Stimulated activated naive CD8-positive, alpha-beta T cell treated with anti-CD3 and anti-CD28 coated beads, Interleukin-15, Interleukin-2, amounts not matched to agents 100 ng/mL and 50 ng/mL, for 24 hours (primary cell): ENCODE results near the gene RORB.
"Not testable (repeated sequence)": the region's sequence is repeated elsewhere in the genome, so short reads cannot be mapped to it uniquely, and the experiment has no call there.

Experiments
- H3K27ac Mint-ChIP-seq: one replicate; pipeline ENCODE4 v1.8.0; 2021; ENCODE audit warnings: mild to moderate bottlenecking, mixed read lengths
- H3K27me3 Mint-ChIP-seq: one replicate; pipeline ENCODE4 v1.8.0; 2021; ENCODE audit warnings: mixed read lengths
- H3K36me3 Mint-ChIP-seq: one replicate; pipeline ENCODE4 v1.8.0; 2021; ENCODE audit warnings: low read depth, mixed read lengths
- H3K4me1 Mint-ChIP-seq: one replicate; pipeline ENCODE4 v1.8.0; 2021; ENCODE audit warnings: low read depth, mixed read lengths
- H3K4me3 Mint-ChIP-seq: one replicate; pipeline ENCODE4 v1.8.0; 2021; ENCODE audit warnings: mild to moderate bottlenecking, mixed read lengths
- H3K9me3 Mint-ChIP-seq: one replicate; pipeline ENCODE4 v1.8.0; 2021; ENCODE audit warnings: mixed read lengths

Gene RORB

GRCh38 chr9:74499770-74500583 is 2.8 kb downstream of the RORB start:
- H3K9me3 Mint-ChIP-seq, result no peaks in the 10 kb centered on the region
- H3K36me3 Mint-ChIP-seq, result no peaks in the 10 kb centered on the region
- H3K27me3 Mint-ChIP-seq, result peaks cover 64% of the 10 kb centered on the region
- peaks cover 30% of the 10 kb centered on the region for H3K4me1 Mint-ChIP-seq
- H3K27ac Mint-ChIP-seq, result no peak overlapping the region
- H3K4me3 Mint-ChIP-seq, result peak overlapping the region; percentile 13

- peaks cover 30% of the 10 kb centered on the region for H3K4me1 Mint-ChIP-seq
- H3K9me3 Mint-ChIP-seq, result no peaks in the 10 kb centered on the region
- H3K27me3 Mint-ChIP-seq, result peaks cover 61% of the 10 kb centered on the region
- no peaks in the 10 kb centered on the region for H3K36me3 Mint-ChIP-seq
- H3K27ac Mint-ChIP-seq, result no peak overlapping the region
- no peak overlapping the region for H3K4me3 Mint-ChIP-seq
These were observed 3.4 kb downstream of the RORB start for GRCh38 chr9:74500584-74500924.

- Mint-ChIP-seq H3K27ac (no peak overlapping the region), H3K36me3 (no peaks in the 10 kb centered on the region), H3K27me3 (peaks cover 51% of the 10 kb centered on the region), H3K9me3 (no peaks in the 10 kb centered on the region), H3K4me1 (peaks cover 26% of the 10 kb centered on the region), H3K4me3 (no peak overlapping the region)
These were observed 4.4 kb downstream of the RORB start for GRCh38 chr9:74501570-74501969.

- peaks cover 13% of the 10 kb centered on the region for H3K4me1 Mint-ChIP-seq
- peaks cover 36% of the 10 kb centered on the region for H3K27me3 Mint-ChIP-seq
- no peak overlapping the region for H3K4me3 Mint-ChIP-seq
- no peaks in the 10 kb centered on the region for H3K36me3 Mint-ChIP-seq
- H3K27ac Mint-ChIP-seq, result no peak overlapping the region
- no peaks in the 10 kb centered on the region for H3K9me3 Mint-ChIP-seq
These were observed 6.1 kb downstream of the RORB start for GRCh38 chr9:74503219-74503618.

- Mint-ChIP-seq H3K9me3 (no peaks in the 10 kb centered on the region), H3K4me3 (no peak overlapping the region), H3K36me3 (no peaks in the 10 kb centered on the region), H3K4me1 (peaks cover 13% of the 10 kb centered on the region), H3K27ac (no peak overlapping the region), H3K27me3 (peaks cover 32% of the 10 kb centered on the region)
These were observed 6.5 kb downstream of the RORB start for GRCh38 chr9:74503666-74504065.

GRCh38 chr9:74511333-74511732 is 14.2 kb downstream of the RORB start:
- H3K36me3 Mint-ChIP-seq, result no peaks in the 10 kb centered on the region
- H3K27ac Mint-ChIP-seq, result no peak overlapping the region
- no peaks in the 10 kb centered on the region for H3K9me3 Mint-ChIP-seq
- no peak overlapping the region for H3K4me3 Mint-ChIP-seq
- no peaks in the 10 kb centered on the region for H3K27me3 Mint-ChIP-seq
- H3K4me1 Mint-ChIP-seq, result no peaks in the 10 kb centered on the region

- no peaks in the 10 kb centered on the region for H3K36me3 Mint-ChIP-seq
- H3K4me1 Mint-ChIP-seq, result no peaks in the 10 kb centered on the region
- no peak overlapping the region for H3K4me3 Mint-ChIP-seq
- H3K27me3 Mint-ChIP-seq, result no peaks in the 10 kb centered on the region
- no peaks in the 10 kb centered on the region for H3K9me3 Mint-ChIP-seq
- H3K27ac Mint-ChIP-seq, result no peak overlapping the region
These were observed 15.3 kb downstream of the RORB start for GRCh38 chr9:74512416-74512815.

GRCh38 chr9:74513221-74513620 is 16.1 kb downstream of the RORB start:
- H3K4me1 Mint-ChIP-seq, result no peaks in the 10 kb centered on the region
- H3K27ac Mint-ChIP-seq, result no peak overlapping the region
- no peak overlapping the region for H3K4me3 Mint-ChIP-seq
- no peaks in the 10 kb centered on the region for H3K9me3 Mint-ChIP-seq
- H3K36me3 Mint-ChIP-seq, result no peaks in the 10 kb centered on the region
- no peaks in the 10 kb centered on the region for H3K27me3 Mint-ChIP-seq

GRCh38 chr9:74517188-74517587 is 20.1 kb downstream of the RORB start:
- H3K9me3 Mint-ChIP-seq, result no peaks in the 10 kb centered on the region
- H3K4me1 Mint-ChIP-seq, result no peaks in the 10 kb centered on the region
- H3K36me3 Mint-ChIP-seq, result no peaks in the 10 kb centered on the region

GRCh38 chr9:74519419-74519818 is 22.3 kb downstream of the RORB start:
- H3K27me3 Mint-ChIP-seq, result no peaks in the 10 kb centered on the region
- no peak overlapping the region for H3K27ac Mint-ChIP-seq
- no peaks in the 10 kb centered on the region for H3K9me3 Mint-ChIP-seq
- H3K4me1 Mint-ChIP-seq, result no peaks in the 10 kb centered on the region
- H3K4me3 Mint-ChIP-seq, result no peak overlapping the region
- H3K36me3 Mint-ChIP-seq, result no peaks in the 10 kb centered on the region

More at GRCh38 chr9:74517188-74517587, 20.1 kb downstream of the RORB start:
- Mint-ChIP-seq H3K4me3 (no peak overlapping the region), H3K27me3 (no peaks in the 10 kb centered on the region), H3K27ac (no peak overlapping the region)

- Mint-ChIP-seq H3K4me1 (no peaks in the 10 kb centered on the region), H3K36me3 (no peaks in the 10 kb centered on the region), H3K4me3 (no peak overlapping the region), H3K27me3 (no peaks in the 10 kb centered on the region), H3K9me3 (no peaks in the 10 kb centered on the region), H3K27ac (no peak overlapping the region)
These were observed 23.9 kb downstream of the RORB start for GRCh38 chr9:74521009-74521408.

- H3K4me1 Mint-ChIP-seq, result no peaks in the 10 kb centered on the region
- H3K9me3 Mint-ChIP-seq, result no peaks in the 10 kb centered on the region
- H3K27ac Mint-ChIP-seq, result no peak overlapping the region
- no peaks in the 10 kb centered on the region for H3K27me3 Mint-ChIP-seq
- no peak overlapping the region for H3K4me3 Mint-ChIP-seq
- H3K36me3 Mint-ChIP-seq, result no peaks in the 10 kb centered on the region
These were observed 27.2 kb downstream of the RORB start for GRCh38 chr9:74524289-74524688.

- Mint-ChIP-seq H3K27ac (no peak overlapping the region), H3K4me3 (no peak overlapping the region), H3K4me1 (no peaks in the 10 kb centered on the region), H3K27me3 (no peaks in the 10 kb centered on the region), H3K36me3 (no peaks in the 10 kb centered on the region), H3K9me3 (no peaks in the 10 kb centered on the region)
These were observed 29.1 kb downstream of the RORB start for GRCh38 chr9:74526215-74526614.

GRCh38 chr9:74527718-74528117 is 30.6 kb downstream of the RORB start:
- Mint-ChIP-seq H3K36me3 (no peaks in the 10 kb centered on the region), H3K4me1 (no peaks in the 10 kb centered on the region), H3K27me3 (no peaks in the 10 kb centered on the region), H3K4me3 (no peak overlapping the region), H3K9me3 (no peaks in the 10 kb centered on the region), H3K27ac (no peak overlapping the region)

GRCh38 chr9:74528207-74528606 is 31.1 kb downstream of the RORB start:
- no peaks in the 10 kb centered on the region for H3K36me3 Mint-ChIP-seq
- H3K4me3 Mint-ChIP-seq, result no peak overlapping the region
- H3K27me3 Mint-ChIP-seq, result no peaks in the 10 kb centered on the region
- H3K9me3 Mint-ChIP-seq, result no peaks in the 10 kb centered on the region
- no peak overlapping the region for H3K27ac Mint-ChIP-seq
- H3K4me1 Mint-ChIP-seq, result no peaks in the 10 kb centered on the region

- not testable (repeated sequence) for H3K4me1 Mint-ChIP-seq, H3K27me3 Mint-ChIP-seq, H3K36me3 Mint-ChIP-seq, H3K27ac Mint-ChIP-seq, H3K9me3 Mint-ChIP-seq, H3K4me3 Mint-ChIP-seq
These were observed 33.3 kb downstream of the RORB start for GRCh38 chr9:74530458-74530857.
